Stimulated activated CD8-positive, alpha-beta memory T cell treated with anti-CD3 and anti-CD28 coated beads, Interleukin-12 subunit alpha, Interleukin-12 subunit beta, amount 100 ng/mL, for 24 hours (primary cell): ENCODE data around the gene TMEM163.

Experiments used
- DNase-seq: peaks from one replicate; pipeline ENCODE4 v3.0.0-alpha.2; 2020; ENCODE audit errors: extremely low read depth

TMEM163 gene

DNA sequence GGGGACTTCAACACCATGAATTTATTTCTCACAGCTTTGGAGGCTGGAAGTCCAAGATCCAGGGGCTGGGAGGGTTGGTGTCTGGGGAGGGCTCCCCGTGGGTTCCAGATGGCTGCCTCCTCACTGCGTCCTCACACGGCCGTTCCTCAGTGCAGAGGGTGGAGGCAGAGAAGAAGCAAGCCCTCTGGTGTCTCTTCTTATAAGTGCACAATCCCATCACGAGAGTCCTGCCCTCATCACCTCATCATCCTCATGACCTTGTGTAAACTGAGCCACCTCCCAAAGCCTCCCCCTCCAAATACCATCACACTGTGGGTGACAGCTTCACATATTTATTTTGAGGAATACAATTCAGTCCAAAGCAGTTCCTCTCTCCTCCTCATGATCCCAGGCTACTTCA, 26.3 kb downstream of the TMEM163 start:
- no peak for DNase-seq

DNA sequence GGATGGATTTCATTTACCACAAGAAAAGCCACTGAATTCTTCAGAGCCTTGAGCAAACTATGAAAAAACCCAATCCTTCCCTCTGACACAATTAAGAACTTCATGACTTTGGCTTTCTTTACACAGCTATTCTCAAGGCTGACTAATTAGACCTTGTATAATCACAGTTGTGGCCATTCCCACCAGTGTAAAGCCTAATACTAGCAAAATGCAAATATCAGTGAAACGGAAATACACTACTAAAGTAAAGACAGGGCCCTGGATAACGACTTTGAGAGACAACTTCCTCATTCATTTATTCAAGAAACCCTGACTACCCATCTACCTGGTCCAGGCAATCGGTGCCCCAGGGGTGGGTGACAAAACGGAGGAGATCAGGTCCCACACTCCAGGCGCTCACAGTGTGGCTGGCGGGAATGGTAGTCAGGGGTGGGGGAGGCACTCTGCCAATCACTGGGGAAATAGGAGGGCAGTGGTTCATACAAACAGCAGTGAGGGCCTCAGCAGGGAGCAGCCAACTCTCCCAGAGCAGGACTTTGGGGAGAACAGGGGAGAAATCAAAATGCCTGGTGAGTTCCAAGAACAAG, 28.1 kb downstream of the TMEM163 start:
- no peak for DNase-seq

DNA sequence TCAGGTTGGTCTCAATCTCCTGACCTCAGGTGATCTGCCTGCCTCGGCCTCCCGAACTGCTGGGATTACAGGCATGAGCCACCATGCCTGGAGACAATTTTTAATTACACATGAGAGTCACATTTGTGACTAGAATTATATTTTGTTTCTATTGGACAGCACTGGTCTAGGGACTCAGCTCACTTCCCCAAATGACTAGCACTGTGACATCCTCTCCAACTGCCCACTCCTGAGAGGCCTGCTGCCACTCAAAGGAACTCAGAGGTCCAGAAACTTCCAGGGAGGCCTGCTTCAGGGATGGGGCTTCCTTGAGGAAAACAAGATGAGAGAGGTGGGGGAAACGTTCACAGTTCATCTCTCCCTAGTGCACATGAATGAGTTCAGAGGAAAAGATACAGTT, 29.5 kb downstream of the TMEM163 start:
- DNase-seq, result no peak

GRCh38 chr2:134685967-134686366, 32.8 kb downstream of the TMEM163 start:
- no peak for DNase-seq

DNA sequence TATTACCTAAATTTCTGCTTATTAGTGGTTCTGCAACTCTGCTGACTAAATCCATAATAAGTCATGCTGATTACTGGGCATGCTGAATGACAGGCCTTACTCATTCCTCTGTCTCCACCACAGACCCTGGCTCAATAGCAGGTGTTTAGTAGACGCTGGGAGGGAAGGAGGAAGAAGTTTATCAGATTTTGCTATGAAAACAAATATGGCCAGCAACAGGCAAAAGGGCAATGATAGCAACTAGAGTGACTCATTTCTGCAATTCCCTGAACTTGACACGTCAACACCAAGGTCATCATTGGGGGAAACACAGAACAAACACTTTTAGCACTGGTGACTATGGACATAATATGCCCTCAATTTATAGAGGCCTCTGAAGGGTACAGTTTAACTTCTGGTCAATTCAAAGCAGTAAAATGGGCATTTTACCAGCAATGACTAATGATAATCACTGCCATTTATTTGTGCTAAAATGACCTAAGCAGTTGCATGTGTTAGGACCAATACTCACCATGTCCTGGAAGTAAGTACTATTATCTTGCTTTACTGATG, 35.2 kb downstream of the TMEM163 start:
- DNase-seq, result no peak

- no peak for DNase-seq
These were observed 36.1 kb downstream of the TMEM163 start for GRCh38 chr2:134682726-134683125.

- no peak for DNase-seq
These were observed 37.6 kb downstream of the TMEM163 start for GRCh38 chr2:134681201-134681600.

GRCh38 chr2:134679745-134680144, 39.1 kb downstream of the TMEM163 start:
- DNase-seq, result no peak

GRCh38 chr2:134679294-134679693, 39.5 kb downstream of the TMEM163 start:
- no peak for DNase-seq

DNA sequence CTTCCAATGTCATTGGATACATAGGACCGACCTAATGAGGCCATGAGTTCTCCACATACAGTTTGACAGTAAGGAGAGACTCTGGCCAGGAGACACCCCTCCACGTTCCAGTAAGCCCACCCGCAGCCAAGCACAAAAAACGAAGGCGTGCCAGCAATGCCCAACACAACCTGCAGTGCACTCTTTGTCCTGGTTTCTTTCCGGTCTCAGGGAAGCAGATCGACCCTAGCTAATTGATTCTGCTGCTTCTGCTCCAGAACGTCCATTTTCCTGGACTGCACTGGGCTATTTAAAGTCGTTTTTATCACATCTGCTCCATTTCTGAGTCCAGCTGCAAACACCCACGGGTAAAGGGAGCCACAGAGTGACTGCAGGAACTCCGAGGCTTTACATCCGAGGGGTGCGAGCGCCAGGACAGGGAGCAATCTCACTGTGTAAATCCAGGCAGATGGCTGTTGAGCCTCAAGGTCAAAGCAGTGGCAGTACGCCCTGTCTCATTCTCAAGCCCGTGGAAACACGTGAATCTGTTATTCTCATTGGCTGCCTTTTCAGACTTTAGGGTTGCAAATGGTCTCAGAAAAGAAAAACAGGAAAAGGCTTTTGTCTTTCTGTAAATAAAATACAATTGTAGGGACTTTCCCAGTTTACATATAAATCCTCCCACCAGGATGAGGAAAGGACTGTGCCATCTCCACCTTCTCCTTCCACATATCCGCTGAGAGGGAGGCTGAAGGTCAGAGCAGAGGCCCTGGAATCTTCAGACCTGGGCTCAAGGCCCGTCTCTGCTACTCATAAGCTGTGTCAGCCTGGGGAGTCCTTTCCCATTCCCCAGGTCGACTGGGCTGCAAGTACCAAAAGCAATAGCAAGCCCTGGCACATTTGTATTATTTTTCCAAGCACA, 40.7 kb downstream of the TMEM163 start:
- no peak for DNase-seq

GRCh38 chr2:134676960-134677359, 41.8 kb downstream of the TMEM163 start:
- no peak for DNase-seq

GRCh38 chr2:134675314-134675713, 43.5 kb downstream of the TMEM163 start:
- no peak for DNase-seq

DNA sequence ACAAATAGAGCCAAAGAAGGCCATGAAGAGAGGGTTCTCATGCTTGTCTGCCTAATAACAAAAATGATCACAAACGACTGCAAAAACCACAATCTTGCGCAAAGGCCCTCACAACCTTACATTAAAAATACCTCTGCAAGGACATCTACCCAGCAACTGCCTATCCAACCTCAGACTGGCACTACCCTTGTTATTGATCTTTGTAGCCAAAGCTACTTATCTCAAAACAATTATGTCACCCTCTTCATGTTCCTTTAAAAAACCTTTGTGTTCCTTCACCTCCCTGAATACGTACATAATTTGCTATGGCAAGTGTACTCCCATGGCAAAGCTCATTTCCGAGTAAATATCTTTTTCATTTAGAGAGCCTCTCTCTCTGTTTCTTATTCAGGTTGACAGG, 44.1 kb downstream of the TMEM163 start:
- DNase-seq, result no peak

DNA sequence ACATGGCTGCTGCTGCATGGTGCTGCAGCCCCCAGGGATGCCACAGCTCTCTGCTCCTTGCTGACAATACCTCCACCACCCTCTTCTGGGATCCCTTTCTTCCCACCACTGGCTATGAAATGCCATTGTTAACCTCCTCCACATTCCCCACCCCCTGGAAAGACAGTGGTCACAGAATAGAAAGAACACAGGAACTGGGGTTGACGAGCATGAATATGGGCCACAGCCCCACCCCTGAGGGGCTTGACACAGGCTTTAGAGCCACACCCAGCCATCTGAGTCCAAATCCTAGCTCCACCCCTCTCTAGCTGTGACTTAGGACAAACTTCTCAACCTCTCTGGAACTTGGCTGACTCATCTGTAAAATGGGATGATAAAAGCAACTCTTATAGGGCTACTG, 47.3 kb downstream of the TMEM163 start:
- no peak for DNase-seq

GRCh38 chr2:134670955-134671354, 47.8 kb downstream of the TMEM163 start:
- DNase-seq, result no peak

DNA sequence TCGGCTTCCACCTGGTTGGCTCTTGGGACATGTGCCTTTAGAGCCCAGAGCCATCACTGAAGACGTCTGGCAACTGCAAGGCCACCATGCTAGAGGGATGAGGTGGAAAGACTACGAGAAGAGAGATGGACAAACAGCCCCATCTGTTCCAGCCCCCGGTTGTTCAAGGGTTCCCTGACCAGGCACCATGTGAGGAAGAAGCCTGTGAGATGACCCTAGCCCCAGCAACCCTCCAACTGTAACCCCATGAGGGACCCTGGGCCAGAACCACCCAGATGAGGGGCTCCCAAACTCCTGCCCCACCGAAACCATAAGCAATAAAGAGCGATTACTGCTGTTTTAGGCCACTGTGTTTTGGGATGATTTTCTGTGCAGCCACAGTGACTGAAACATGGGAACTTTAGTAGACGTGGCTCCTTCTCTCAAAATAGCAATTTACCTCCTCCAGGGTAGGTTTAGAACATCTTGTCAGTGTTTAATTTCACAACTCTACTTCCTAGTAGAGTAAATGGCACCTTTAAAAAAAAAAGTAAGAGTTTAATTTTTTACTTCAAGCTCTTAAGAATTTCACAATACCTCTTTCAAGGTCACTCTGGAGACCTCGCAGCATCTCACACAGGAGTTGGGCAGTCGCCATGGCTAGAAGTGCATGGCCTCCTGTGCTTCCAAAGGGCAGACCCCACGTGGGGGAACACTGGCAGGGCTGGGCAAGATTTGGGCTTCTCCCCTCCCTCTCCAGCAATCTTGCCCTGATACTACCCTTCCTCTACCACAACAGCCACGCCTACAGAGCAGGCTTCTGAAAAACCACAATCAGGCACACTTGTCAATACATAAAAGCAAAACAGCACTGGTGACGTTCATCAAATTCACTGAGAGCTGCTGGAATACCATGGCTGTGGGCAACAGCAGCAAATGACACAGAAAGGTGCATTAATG, 48.8 kb downstream of the TMEM163 start:
- DNase-seq, result no peak

DNA sequence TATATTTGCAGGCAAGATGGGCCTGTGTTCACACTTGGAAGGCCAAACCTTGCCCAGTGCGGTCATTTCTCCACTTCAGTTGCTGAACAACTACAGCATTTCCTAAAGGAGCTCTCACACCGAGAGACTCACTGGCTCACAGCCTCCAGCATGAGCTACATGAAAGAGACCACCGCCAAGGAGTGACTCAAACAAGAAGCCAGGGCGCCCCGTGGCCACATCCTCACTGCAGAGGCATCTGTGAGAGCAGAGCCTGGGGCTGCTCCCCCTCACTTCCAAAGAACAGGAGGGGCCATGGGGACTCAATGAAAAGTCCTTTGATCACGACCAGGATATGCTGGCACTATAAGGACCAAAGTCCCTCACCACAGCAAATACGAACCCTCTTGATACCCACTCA, 50.0 kb downstream of the TMEM163 start:
- peak; percentile 33 for DNase-seq

DNA sequence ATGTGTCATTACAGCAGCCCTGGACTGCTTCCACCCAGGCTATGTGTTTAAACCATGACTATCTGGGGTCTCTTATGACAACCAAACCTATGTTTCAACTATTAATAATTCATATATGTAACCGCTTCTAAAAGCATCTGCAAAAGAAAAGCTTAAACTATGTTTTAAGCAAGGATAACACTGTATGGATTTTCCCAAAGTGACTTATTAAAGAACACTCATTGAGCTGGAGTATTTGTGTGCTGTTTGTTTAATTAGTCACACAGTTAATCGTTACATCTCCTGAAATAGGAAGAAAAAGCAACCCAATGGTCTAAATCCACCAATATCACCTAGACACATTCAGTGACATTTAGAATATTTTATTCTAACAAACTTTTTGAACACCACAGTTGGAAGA, 51.3 kb downstream of the TMEM163 start:
- no peak for DNase-seq

GRCh38 chr2:134667081-134667480, 51.7 kb downstream of the TMEM163 start:
- DNase-seq, result no peak

- DNase-seq, result no peak
These were observed 52.9 kb downstream of the TMEM163 start for GRCh38 chr2:134665727-134666506.
